Fibroblast of lung (primary cell): ENCODE measurements around the gene MTURN. TPM values are rescaled to one million over a fixed set of nuclear protein-coding genes. Genes with fewer than 3 reads are reported as not detected.
"Not testable (repeated sequence)": the region's sequence is repeated elsewhere in the genome, so short reads cannot be mapped to it uniquely, and the experiment has no call there.

Source experiments
- DNase-seq, 2 donors: peaks; one replicate each; pipeline versions ENCODE4 v3.0.0 to v3.0.0-alpha.2; 2010; ENCODE audit warnings: low read depth in 2 of 2
- H2AFZ ChIP-seq: 2 replicates; pipeline ENCODE4 v1.5.1; 2012; ENCODE audit warnings: low read length, control low read depth, inconsistent platforms
- H3K27ac ChIP-seq: 2 replicates; pipeline ENCODE4 v1.5.1; 2011; ENCODE audit warnings: low read length, control low read depth; ENCODE audit not compliant: insufficient read depth
- H3K27me3 ChIP-seq: 2 replicates; pipeline ENCODE4 v1.5.1; 2011; ENCODE audit warnings: mild to moderate bottlenecking, low read length; ENCODE audit not compliant: control insufficient read depth, insufficient read depth
- H3K36me3 ChIP-seq: 2 replicates; pipeline ENCODE4 v1.5.1; 2011; ENCODE audit warnings: low read length; ENCODE audit not compliant: control insufficient read depth, insufficient read depth
- H3K4me1 ChIP-seq: 2 replicates; pipeline ENCODE4 v1.5.1; 2011; ENCODE audit warnings: low read length; ENCODE audit not compliant: control insufficient read depth, insufficient read depth; ENCODE audit errors: extremely low read depth
- H3K4me2 ChIP-seq: 2 replicates; pipeline ENCODE4 v1.5.1; 2011; ENCODE audit warnings: low read length, control low read depth; ENCODE audit not compliant: insufficient read depth; ENCODE audit errors: extremely low read depth
- H3K4me3 ChIP-seq, 4 experiments: fragments of 200-600 bp in 1 of 4; sonication (generic) in 1 of 4; replicated peaks in 1 of 4; 2 replicates each; pipeline ENCODE4 v1.5.1; 2011 to 2016; ENCODE audit warnings: low read length in 4 of 4, low read depth in 3 of 4, mild to moderate bottlenecking in 3 of 4, control low read depth in 2 of 4, inconsistent platforms in 1 of 4, mixed read lengths in 1 of 4; ENCODE audit not compliant: insufficient read depth in 1 of 4; ENCODE audit errors: control extremely low read depth in 1 of 4
- H3K79me2 ChIP-seq: 2 replicates; pipeline ENCODE4 v1.5.1; 2012; ENCODE audit warnings: mild to moderate bottlenecking, low read length, inconsistent platforms; ENCODE audit not compliant: control insufficient read depth, insufficient read depth
- H3K9ac ChIP-seq: 2 replicates; pipeline ENCODE4 v1.5.1; 2011; ENCODE audit warnings: mild to moderate bottlenecking, low read length, control low read depth; ENCODE audit not compliant: insufficient read depth
- H3K9me3 ChIP-seq: 2 replicates; pipeline ENCODE4 v1.5.1; 2012; ENCODE audit warnings: low read depth, low read length; ENCODE audit not compliant: control insufficient read depth, insufficient read depth
- H4K20me1 ChIP-seq: 2 replicates; pipeline ENCODE4 v1.5.1; 2011; ENCODE audit warnings: low read length; ENCODE audit not compliant: control insufficient read depth, insufficient read depth; ENCODE audit errors: extremely low read depth
- CTCF ChIP-seq, 2 donors: IDR thresholded peaks in 1 of 2; conservative IDR thresholded peaks in 1 of 2; 1 replicate in 1 of 2; 2 replicates in 1 of 2; pipeline ENCODE4 v1.5.1; 2011 to 2012; ENCODE audit warnings: low read length in 2 of 2, control low read depth in 1 of 2, inconsistent platforms in 1 of 2, low read depth in 1 of 2, mild to moderate bottlenecking in 1 of 2
- EZH2 ChIP-seq: IDR thresholded peaks from 2 replicates; pipeline ENCODE4 v1.5.1; 2012; ENCODE audit warnings: low read length, control low read depth, mild to moderate bottlenecking; ENCODE audit errors: missing control alignments
- polyA plus RNA-seq, 2 donors: library from polyadenylated mRNA; depleted of rRNA in 1 of 2; stranded (reverse) in 1 of 2; unstranded in 1 of 2; fragments of >200 nt; gene quantifications; 2 replicates each; pipeline ENCODE4 v1.2.1, GENCODE V29; 2011 to 2012; ENCODE audit warnings: missing spikeins in 1 of 2
- total RNA-seq: library from RNA; depleted of rRNA; stranded (reverse); fragments of >200 nt; gene quantifications from 2 replicates; pipeline ENCODE4 v1.2.1, GENCODE V29; 2014

The MTURN gene
- total and polyA plus RNA-seq, 2 donors (not counting 1 experiment from before 2014, with no cell fraction given): 7.1 to 12.9 TPM

DNA sequence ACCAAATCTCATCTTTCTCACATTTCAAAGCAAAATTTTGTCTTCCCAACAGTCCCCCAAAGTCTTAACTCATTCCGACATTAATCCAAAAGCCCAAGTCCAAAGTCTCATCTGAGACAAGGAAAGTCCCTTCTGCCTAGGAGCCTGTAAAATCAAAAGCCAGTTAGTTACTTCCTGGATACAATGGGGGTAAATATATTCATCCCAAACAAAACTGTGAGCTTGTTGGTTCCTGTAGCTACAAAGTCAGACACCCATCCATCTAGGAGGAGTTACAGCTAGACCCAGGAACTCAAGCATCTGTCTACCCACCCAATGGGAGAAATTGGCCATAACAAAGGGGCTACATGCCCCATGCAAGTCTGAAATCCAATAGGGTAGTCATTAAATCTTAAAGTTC lies 51.9 kb downstream of the MTURN start:
- Histone ChIP-seq H3K27ac (no peak overlapping the region), H3K27me3 (no peaks in the 10 kb centered on the region), H2AFZ (no peak overlapping the region), H3K4me2 (no peak overlapping the region), H3K9ac (no peak overlapping the region), H3K79me2 (no peaks in the 10 kb centered on the region), H4K20me1 (no peaks in the 10 kb centered on the region), H3K36me3 (no peaks in the 10 kb centered on the region), H3K4me1 (no peaks in the 10 kb centered on the region), H3K4me3 (no peak overlapping the region), H3K9me3 (no peaks in the 10 kb centered on the region)
- TF ChIP-seq EZH2: no peak
- TF ChIP-seq CTCF (conservative IDR thresholded peaks at IDR 0.05 in 1 of 2, IDR thresholded peaks at IDR 0.05 in 1 of 2; ENCODE audit: low read depth in 1 of 2, low read length in 2 of 2): no peak
- no peak for DNase-seq

DNA sequence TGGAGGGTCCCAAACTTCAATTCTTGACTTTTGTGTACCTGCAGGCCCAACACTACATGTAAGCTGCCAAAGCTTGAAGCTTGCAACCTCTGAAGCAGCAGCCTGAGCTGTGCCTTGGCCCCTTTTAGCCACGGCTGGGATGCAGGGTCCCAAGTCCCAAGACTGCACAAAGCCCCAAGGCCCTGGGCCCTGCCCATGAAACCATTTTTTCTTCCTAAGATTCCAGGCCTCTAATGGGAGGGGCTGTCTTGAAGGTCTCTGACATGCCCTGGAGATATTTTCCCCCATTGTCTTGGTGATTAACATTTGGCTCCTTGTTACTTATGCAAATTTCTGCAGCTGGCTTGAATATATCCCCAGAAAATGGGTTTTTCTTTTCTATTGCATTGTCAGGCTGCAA lies 52.7 kb downstream of the MTURN start:
- no peak overlapping the region for H3K4me3 ChIP-seq

GRCh38 chr7:30188381-30188780 lies 53.6 kb downstream of the MTURN start:
- H3K36me3 ChIP-seq, H2AFZ ChIP-seq, H3K4me2 ChIP-seq, H4K20me1 ChIP-seq, DNase-seq, H3K79me2 ChIP-seq, H3K27me3 ChIP-seq, H3K4me3 ChIP-seq, H3K9ac ChIP-seq, H3K9me3 ChIP-seq, H3K27ac ChIP-seq, H3K4me1 ChIP-seq: not testable (repeated sequence)

More for the DNA sequence above, 52.7 kb downstream of the MTURN start:
- Histone ChIP-seq H3K4me2 (no peak overlapping the region), H3K9ac (no peak overlapping the region), H4K20me1 (no peaks in the 10 kb centered on the region), H3K9me3 (no peaks in the 10 kb centered on the region), H2AFZ (no peak overlapping the region), H3K79me2 (no peaks in the 10 kb centered on the region), H3K4me1 (no peaks in the 10 kb centered on the region), H3K27me3 (no peaks in the 10 kb centered on the region), H3K27ac (no peak overlapping the region), H3K36me3 (no peaks in the 10 kb centered on the region)
- no peak for DNase-seq
- TF ChIP-seq EZH2 (no peak), CTCF (conservative IDR thresholded peaks at IDR 0.05 in 1 of 2, IDR thresholded peaks at IDR 0.05 in 1 of 2; ENCODE audit: low read depth in 1 of 2, low read length in 2 of 2) (no peak)
